ENCODE measurements around the gene BAIAP2L2.

The BAIAP2L2 gene

GRCh38 chr22:38106814-38107578, 3.5 kb downstream of the BAIAP2L2 start:
- DNase-seq, result no peak

GRCh38 chr22:38104084-38104483, 6.4 kb downstream of the BAIAP2L2 start:
- DNase-seq, result no peak

- DNase-seq, result no peak
These were observed 6.8 kb downstream of the BAIAP2L2 start for GRCh38 chr22:38103641-38104040.

- peak; percentile 64 for DNase-seq
These were observed 11.9 kb downstream of the BAIAP2L2 start for GRCh38 chr22:38098410-38099249.

- peak; percentile 34 for DNase-seq
These were observed 12.7 kb downstream of the BAIAP2L2 start for GRCh38 chr22:38097557-38098409.

- DNase-seq, result no peak
These were observed 13.4 kb downstream of the BAIAP2L2 start for GRCh38 chr22:38097058-38097457.

- no peak for DNase-seq
These were observed 21.0 kb downstream of the BAIAP2L2 start for GRCh38 chr22:38089474-38089851.

- DNase-seq, result peak; percentile 14
These were observed 21.6 kb downstream of the BAIAP2L2 start for GRCh38 chr22:38088629-38089473.

- DNase-seq, result no peak
These were observed 22.6 kb downstream of the BAIAP2L2 start for GRCh38 chr22:38087855-38088254.

GRCh38 chr22:38086942-38087341, 23.5 kb downstream of the BAIAP2L2 start:
- DNase-seq, result no peak

- DNase-seq, result no peak
These were observed 24.3 kb downstream of the BAIAP2L2 start for GRCh38 chr22:38086001-38086845.

- DNase-seq, result no peak
These were observed 25.0 kb downstream of the BAIAP2L2 start for GRCh38 chr22:38085501-38085900.

- no peak for DNase-seq
These were observed 25.4 kb downstream of the BAIAP2L2 start for GRCh38 chr22:38085056-38085455.

GRCh38 chr22:38083931-38084631, 26.4 kb downstream of the BAIAP2L2 start, which contains the start of gene SLC16A8:
Gene SLC16A8 (minus strand): TSS chr22:38084184. CDS start chr22:38082873, 1,311 bp downstream.
- DNase-seq, result no peak

GRCh38 chr22:38082986-38083710, 27.3 kb downstream of the BAIAP2L2 start:
- DNase-seq, result no peak

GRCh38 chr22:38081941-38082828, 28.3 kb downstream of the BAIAP2L2 start:
- DNase-seq, result no peak

GRCh38 chr22:38081636-38081940, 28.9 kb downstream of the BAIAP2L2 start:
- no peak for DNase-seq

- peak; percentile 48 for DNase-seq
These were observed 29.4 kb downstream of the BAIAP2L2 start for GRCh38 chr22:38080850-38081635.

Measured in fibroblast of skin of right biceps (primary cell).